HUES6 (cell line): Measurements from ENCODE around the gene IRF9.

Experiments used
- H3K27ac ChIP-seq: 2 replicates; pipeline ENCODE4 v1.7.0; 2013; ENCODE audit warnings: low read depth, mild to moderate bottlenecking, low read length, inconsistent platforms
- H3K27me3 ChIP-seq: 2 replicates; pipeline ENCODE4 v1.6.1; 2013; ENCODE audit warnings: low read length; ENCODE audit not compliant: control insufficient read depth, insufficient read depth
- H3K36me3 ChIP-seq: 2 replicates; pipeline ENCODE4 v1.6.1; 2013; ENCODE audit warnings: low read length; ENCODE audit not compliant: control insufficient read depth, insufficient read depth
- H3K4me1 ChIP-seq: 2 replicates; pipeline ENCODE4 v1.6.1; 2013; ENCODE audit warnings: low read length; ENCODE audit not compliant: control insufficient read depth, insufficient read depth
- H3K4me3 ChIP-seq: 2 replicates; pipeline ENCODE4 v1.5.1; 2013; ENCODE audit warnings: low read depth, low read length
- H3K9ac ChIP-seq: one replicate; pipeline ENCODE4 v1.6.1; 2013; ENCODE audit warnings: mild to moderate bottlenecking, low read length
- H3K9me3 ChIP-seq: 2 replicates; pipeline ENCODE4 v1.6.1; 2013; ENCODE audit warnings: low read depth, low read length; ENCODE audit not compliant: control insufficient read depth, insufficient read depth

Gene IRF9

DNA sequence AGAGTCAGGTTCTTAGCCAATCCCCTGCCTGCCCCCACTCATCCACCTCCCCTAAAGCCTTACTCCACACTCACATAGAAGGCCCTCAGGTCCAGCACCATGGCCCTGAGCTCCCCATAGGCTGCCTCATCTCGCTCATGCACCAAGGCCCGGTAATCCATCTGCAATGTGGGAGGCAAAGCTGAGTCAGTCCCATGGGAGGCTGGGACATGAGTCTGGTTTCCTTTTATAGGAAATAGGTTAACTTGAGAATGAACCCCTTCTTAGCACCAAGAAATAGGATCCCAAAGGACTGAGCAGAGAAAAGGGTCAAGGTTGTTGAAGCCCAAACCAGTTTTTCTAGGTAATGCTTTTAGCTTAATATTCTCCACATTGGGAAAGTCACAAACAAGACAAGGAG lies 17.6 kb upstream of the IRF9 start:
- H3K27ac ChIP-seq = no peak overlapping the region

GRCh38 chr14:24144451-24144850 lies 16.6 kb upstream of the IRF9 start:
- H3K36me3 ChIP-seq = peaks cover 21% of the 10 kb centered on the region
- H3K4me3 ChIP-seq = no peak overlapping the region
- H3K27me3 ChIP-seq = no peaks in the 10 kb centered on the region
- peaks cover 14% of the 10 kb centered on the region for H3K4me1 ChIP-seq
- H3K9me3 ChIP-seq = no peaks in the 10 kb centered on the region
- no peak overlapping the region for H3K9ac ChIP-seq
- no peak overlapping the region for H3K27ac ChIP-seq

More for the DNA sequence above, 17.6 kb upstream of the IRF9 start:
- H3K36me3 ChIP-seq = peaks cover 26% of the 10 kb centered on the region
- H3K27me3 ChIP-seq = no peaks in the 10 kb centered on the region
- H3K9me3 ChIP-seq = no peaks in the 10 kb centered on the region
- peaks cover 13% of the 10 kb centered on the region for H3K4me1 ChIP-seq
- H3K4me3 ChIP-seq = no peak overlapping the region
- no peak overlapping the region for H3K9ac ChIP-seq

DNA sequence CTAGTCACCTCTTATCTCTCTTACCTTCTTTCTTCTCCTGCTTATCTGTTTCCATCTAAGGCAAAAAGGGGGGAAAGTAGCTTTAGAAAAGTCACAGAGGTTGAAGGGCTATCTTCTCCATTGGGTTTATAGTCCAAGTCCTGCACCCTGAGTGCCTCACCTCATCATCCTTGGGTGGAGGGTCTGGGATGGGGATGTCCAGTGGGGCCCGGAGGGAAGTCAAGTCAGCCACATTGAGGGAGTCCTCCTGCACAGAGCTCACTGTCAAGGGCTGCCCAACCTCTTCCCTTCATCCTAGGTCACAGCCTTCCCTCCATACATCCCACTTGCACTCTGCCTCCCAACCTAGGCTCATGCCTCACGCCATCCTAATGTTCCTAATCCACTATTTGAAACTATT lies 15.8 kb upstream of the IRF9 start:
- no peak overlapping the region for H3K4me3 ChIP-seq
- no peak overlapping the region for H3K9ac ChIP-seq
- H3K27me3 ChIP-seq = no peaks in the 10 kb centered on the region
- no peak overlapping the region for H3K27ac ChIP-seq
- peaks cover 14% of the 10 kb centered on the region for H3K4me1 ChIP-seq
- no peaks in the 10 kb centered on the region for H3K9me3 ChIP-seq
- peaks cover 24% of the 10 kb centered on the region for H3K36me3 ChIP-seq

- Histone ChIP-seq H3K36me3 (peaks cover 31% of the 10 kb centered on the region), H3K27ac (no peak overlapping the region), H3K9ac (peak overlapping the region; percentile 82), H3K9me3 (no peaks in the 10 kb centered on the region), H3K4me1 (peaks cover 14% of the 10 kb centered on the region), H3K27me3 (no peaks in the 10 kb centered on the region), H3K4me3 (peak overlapping the region; percentile 90)
These were observed 15.2 kb upstream of the IRF9 start for GRCh38 chr14:24145690-24146452.

- no peaks in the 10 kb centered on the region for H3K9me3 ChIP-seq
- H3K36me3 ChIP-seq = peaks cover 37% of the 10 kb centered on the region
- H3K4me1 ChIP-seq = peaks cover 14% of the 10 kb centered on the region
- peak within 1 kb of the TSS; percentile 38; the same call in 1 of the 2 replicates for H3K27ac ChIP-seq
- no peaks in the 10 kb centered on the region for H3K27me3 ChIP-seq
- H3K4me3 ChIP-seq = peak within 1 kb of the TSS; percentile 90
- peak within 1 kb of the TSS; percentile 82 for H3K9ac ChIP-seq
These were observed 14.6 kb upstream of the IRF9 start, which contains the start of gene PSME2 for GRCh38 chr14:24146453-24146977. PSME2 (minus strand) TSS chr14:24146610; CDS start chr14:24146581, 29 bp downstream.

DNA sequence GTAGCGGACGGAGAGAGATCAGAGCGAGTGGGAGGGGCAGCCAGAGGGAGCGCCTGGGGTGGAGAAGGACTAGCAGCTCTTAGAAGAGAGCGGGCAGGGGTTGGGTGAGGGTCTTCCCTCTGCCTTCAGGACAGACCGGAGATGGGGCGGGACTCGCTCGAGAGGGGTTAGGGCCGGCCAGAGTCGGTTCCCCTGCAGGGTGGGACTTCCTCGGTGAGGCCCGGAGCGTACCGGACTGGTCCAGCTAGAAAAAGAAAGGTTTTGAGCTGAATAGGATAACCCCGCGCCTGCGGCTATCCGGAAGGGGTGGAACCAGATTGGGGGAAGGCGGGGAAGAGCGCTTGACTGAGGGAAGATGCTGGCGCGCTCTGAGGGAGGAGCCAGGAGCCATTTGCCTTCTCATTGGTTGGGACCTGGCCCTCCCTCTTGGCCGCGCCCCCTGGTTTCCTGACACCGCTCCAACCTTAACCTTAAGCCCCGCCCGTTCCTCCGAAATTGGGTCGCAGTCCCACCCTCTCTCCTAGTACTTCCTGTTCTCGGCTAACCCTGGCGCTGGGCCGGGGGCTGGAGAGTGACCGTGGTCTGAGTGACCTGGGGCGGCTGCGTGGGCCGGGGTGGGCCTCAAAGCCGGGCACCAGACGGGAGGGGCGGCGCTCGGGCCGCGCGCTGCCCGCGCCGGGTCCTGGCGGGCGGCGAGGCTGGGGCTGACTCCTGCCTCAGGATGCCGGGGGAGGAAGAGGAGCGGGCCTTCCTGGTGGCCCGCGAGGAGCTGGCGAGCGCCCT lies 13.9 kb upstream of the IRF9 start, which contains the start of gene RNF31:
Gene RNF31, plus strand, starts transcription at position 521 of the 783 bp plus-strand sequence. Its CDS starts 201 bp downstream, at position 722.
- Histone ChIP-seq H3K27me3 (no peaks in the 10 kb centered on the region), H3K4me1 (peaks cover 13% of the 10 kb centered on the region), H3K27ac (peak within 1 kb of the TSS; percentile 38; the same call in 1 of the 2 replicates), H3K36me3 (peaks cover 44% of the 10 kb centered on the region), H3K4me3 (peak within 1 kb of the TSS; percentile 90), H3K9me3 (no peaks in the 10 kb centered on the region), H3K9ac (peak within 1 kb of the TSS; percentile 82)

DNA sequence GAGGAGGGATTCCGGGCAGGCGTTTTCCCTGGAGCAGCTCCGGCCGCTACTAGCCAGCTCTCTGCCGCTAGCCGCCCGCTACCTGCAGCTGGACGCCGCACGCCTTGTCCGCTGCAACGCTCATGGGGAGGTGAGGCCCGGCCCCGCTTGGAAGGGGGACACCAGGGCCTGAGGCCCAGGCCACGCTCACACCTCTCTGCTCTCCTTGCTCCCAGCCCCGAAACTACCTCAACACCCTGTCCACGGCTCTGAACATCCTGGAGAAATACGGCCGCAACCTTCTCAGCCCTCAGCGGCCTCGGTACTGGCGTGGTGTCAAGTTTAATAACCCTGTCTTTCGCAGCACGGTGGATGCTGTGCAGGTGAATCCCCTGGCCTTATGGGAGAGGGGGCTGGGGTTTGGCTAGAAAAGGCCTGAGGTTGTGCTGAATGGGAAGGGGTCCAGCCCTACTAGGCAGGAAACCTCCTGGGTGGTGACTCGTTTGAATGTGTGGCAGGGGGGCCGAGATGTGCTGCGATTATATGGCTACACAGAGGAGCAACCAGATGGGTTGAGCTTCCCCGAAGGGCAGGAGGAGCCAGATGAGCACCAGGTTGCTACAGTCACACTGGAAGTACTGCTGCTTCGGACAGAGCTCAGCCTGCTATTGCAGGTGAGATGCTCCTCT lies 13.2 kb upstream of the IRF9 start:
- no peaks in the 10 kb centered on the region for H3K9me3 ChIP-seq
- H3K4me3 ChIP-seq = peak overlapping the region; percentile 90
- H3K27ac ChIP-seq = peak overlapping the region; percentile 38; the same call in 1 of the 2 replicates
- no peaks in the 10 kb centered on the region for H3K27me3 ChIP-seq
- H3K4me1 ChIP-seq = peaks cover 12% of the 10 kb centered on the region
- H3K9ac ChIP-seq = peak overlapping the region; percentile 82
- H3K36me3 ChIP-seq = peaks cover 49% of the 10 kb centered on the region

GRCh38 chr14:24149302-24149969 lies 11.6 kb upstream of the IRF9 start:
- peaks cover 43% of the 10 kb centered on the region for H3K36me3 ChIP-seq
- H3K9ac ChIP-seq = no peak overlapping the region
- H3K27ac ChIP-seq = no peak overlapping the region
- H3K27me3 ChIP-seq = no peaks in the 10 kb centered on the region
- no peaks in the 10 kb centered on the region for H3K9me3 ChIP-seq
- H3K4me3 ChIP-seq = no peak overlapping the region
- peaks cover 12% of the 10 kb centered on the region for H3K4me1 ChIP-seq

- Histone ChIP-seq H3K36me3 (peaks cover 45% of the 10 kb centered on the region), H3K9me3 (no peaks in the 10 kb centered on the region), H3K27me3 (no peaks in the 10 kb centered on the region), H3K4me3 (no peak overlapping the region), H3K27ac (no peak overlapping the region), H3K9ac (no peak overlapping the region), H3K4me1 (peaks cover 12% of the 10 kb centered on the region)
These were observed 11.0 kb upstream of the IRF9 start for GRCh38 chr14:24150061-24150460.

- Histone ChIP-seq H3K36me3 (peaks cover 50% of the 10 kb centered on the region), H3K4me1 (peaks cover 12% of the 10 kb centered on the region), H3K4me3 (no peak overlapping the region), H3K27me3 (no peaks in the 10 kb centered on the region), H3K9ac (no peak overlapping the region), H3K9me3 (no peaks in the 10 kb centered on the region), H3K27ac (no peak overlapping the region)
These were observed 10.5 kb upstream of the IRF9 start for GRCh38 chr14:24150567-24150966.
